Endothelial cell of umbilical vein (primary cell): Measurements from ENCODE around the gene VEPH1.

ENCODE experiments used
- CTCF ChIP-seq, 2 donors: IDR thresholded peaks; 1 replicate in 1 of 2; 2 replicates in 1 of 2; pipeline ENCODE4 v1.5.1; 2011; ENCODE audit warnings: low read length in 2 of 2, mild to moderate bottlenecking in 2 of 2, moderate library complexity in 2 of 2, control low read depth in 1 of 2, inconsistent platforms in 1 of 2, low read depth in 1 of 2; ENCODE audit not compliant: insufficient read depth in 1 of 2; ENCODE audit errors: extremely low read depth in 1 of 2
- MAX ChIP-seq: IDR thresholded peaks from 2 replicates; pipeline ENCODE4 v1.6.1; 2011; ENCODE audit not compliant: insufficient read depth, insufficient read length
- POLR2A ChIP-seq: IDR thresholded peaks from 2 replicates; pipeline ENCODE4 v1.6.1; 2012; ENCODE audit warnings: low read depth, mild to moderate bottlenecking, control low read depth, low read length
- POLR2AphosphoS5 ChIP-seq: IDR thresholded peaks from 2 replicates; pipeline ENCODE4 v1.6.1; 2012; ENCODE audit warnings: low read depth, mild to moderate bottlenecking, control low read depth, low read length, moderate library complexity; ENCODE audit not compliant: insufficient read depth

GRCh38 chr3:157542711-157543500, 39.7 kb upstream of the VEPH1 start:
- peak; percentile 32 to 62 for TF ChIP-seq CTCF (IDR thresholded peaks at IDR 0.05; ENCODE audit: extremely low read depth in 1 of 2, insufficient read depth in 1 of 2, low read depth in 1 of 2, low read length in 2 of 2)
- peak; percentile 34 for TF ChIP-seq POLR2A
- TF ChIP-seq MAX = no peak
- TF ChIP-seq POLR2AphosphoS5 = no peak
